Fibroblast of mammary gland (primary cell): ENCODE results near the gene P2RX3.

ENCODE experiments used
- DNase-seq: peaks from one replicate; pipeline ENCODE4 v3.0.0-alpha.2; 2010; ENCODE audit warnings: low read depth
- H3K4me3 ChIP-seq: 2 replicates; pipeline ENCODE4 v1.5.1; 2011; ENCODE audit warnings: low read depth, mild to moderate bottlenecking, low read length, moderate library complexity; ENCODE audit not compliant: control insufficient read depth
- CTCF ChIP-seq: conservative IDR thresholded peaks from 2 replicates; pipeline ENCODE4 v1.5.1; 2011; ENCODE audit warnings: low read depth, low read length, inconsistent platforms; ENCODE audit not compliant: control insufficient read depth, insufficient read depth

P2RX3 gene

GRCh38 chr11:57314221-57314973 is 23.8 kb upstream of the P2RX3 start:
- DNase-seq, result no peak
- no peak overlapping the region for H3K4me3 ChIP-seq
- no peak for TF ChIP-seq CTCF

- no peak for TF ChIP-seq CTCF
- peak; percentile 65 for DNase-seq
These were observed 22.7 kb upstream of the P2RX3 start for GRCh38 chr11:57315491-57315890.

GRCh38 chr11:57316017-57316416 is 22.1 kb upstream of the P2RX3 start:
- H3K4me3 ChIP-seq, result no peak overlapping the region
- DNase-seq, result peak; percentile 37
- TF ChIP-seq CTCF, result no peak

More at GRCh38 chr11:57315491-57315890, 22.7 kb upstream of the P2RX3 start:
- no peak overlapping the region for H3K4me3 ChIP-seq

GRCh38 chr11:57318178-57318577 is 20.0 kb upstream of the P2RX3 start:
- peak; percentile 61 for DNase-seq
- H3K4me3 ChIP-seq, result no peak overlapping the region
- no peak for TF ChIP-seq CTCF

GRCh38 chr11:57320067-57320718 is 18.0 kb upstream of the P2RX3 start:
- TF ChIP-seq CTCF, result no peak
- no peak for DNase-seq
- peak overlapping the region; percentile 15 for H3K4me3 ChIP-seq

- H3K4me3 ChIP-seq, result peak overlapping the region; percentile 67
- DNase-seq, result no peak
- TF ChIP-seq CTCF, result no peak
These were observed 17.3 kb upstream of the P2RX3 start for GRCh38 chr11:57320719-57321387.
